OCI-LY1 (cell line): ENCODE measurements around the gene MKI67.

ENCODE experiments used
- H2AFZ ChIP-seq: fragments of 200-600 bp; sonication (generic), shearing (Covaris generic); 2 replicates; pipeline ENCODE4 v1.6.0; 2014; ENCODE audit warnings: antibody characterized with exemption, mild to moderate bottlenecking, low read length
- H3F3A ChIP-seq: fragments of 200-600 bp; sonication (generic), shearing (Covaris generic); 2 replicates; pipeline ENCODE4 v1.6.0; 2014; ENCODE audit warnings: mild to moderate bottlenecking, antibody characterized with exemption, low read length, moderate library complexity; ENCODE audit not compliant: insufficient read depth
- H3K27ac ChIP-seq: fragments of 200-600 bp; sonication (generic); 2 replicates; pipeline ENCODE4 v1.5.1; 2014; ENCODE audit warnings: low read length, mixed run types, mild to moderate bottlenecking, low read depth; ENCODE audit not compliant: poor library complexity, severe bottlenecking
- H3K27me3 ChIP-seq: fragments of 200-600 bp; sonication (generic); 2 replicates; pipeline ENCODE4 v1.6.0; 2014; ENCODE audit warnings: antibody characterized with exemption, mild to moderate bottlenecking, low read length, moderate library complexity; ENCODE audit not compliant: insufficient read depth
- H3K36me3 ChIP-seq: fragments of 200-600 bp; sonication (generic); 2 replicates; pipeline ENCODE4 v1.6.1; 2014; ENCODE audit warnings: mild to moderate bottlenecking, antibody characterized with exemption, low read length, moderate library complexity, mixed read lengths; ENCODE audit not compliant: insufficient read depth
- H3K4me1 ChIP-seq: fragments of 200-600 bp; sonication (generic); 2 replicates; pipeline ENCODE4 v1.5.1; 2014; ENCODE audit warnings: mild to moderate bottlenecking, low read length, moderate library complexity; ENCODE audit not compliant: insufficient read depth, severe bottlenecking
- H3K4me2 ChIP-seq: fragments of 200-600 bp; sonication (generic), shearing (Covaris generic); 2 replicates; pipeline ENCODE4 v1.6.1; 2014; ENCODE audit warnings: low read length
- H3K4me3 ChIP-seq: fragments of 200-600 bp; sonication (generic); 2 replicates; pipeline ENCODE4 v1.5.1; 2014; ENCODE audit warnings: low read length, low read depth, mild to moderate bottlenecking, mixed read lengths; ENCODE audit not compliant: poor library complexity, severe bottlenecking
- H3K79me2 ChIP-seq: fragments of 200-600 bp; shearing (Covaris generic); 2 replicates; pipeline ENCODE4 v1.6.1; 2016; ENCODE audit warnings: mixed run types, low read length, mixed read lengths; ENCODE audit not compliant: insufficient read depth
- H3K9ac ChIP-seq: fragments of 200-600 bp; sonication (generic), shearing (Covaris generic); 2 replicates; pipeline ENCODE4 v1.6.1; 2014; ENCODE audit warnings: mild to moderate bottlenecking, low read length, mixed read lengths
- H3K9me2 ChIP-seq: fragments of 200-600 bp; sonication (generic), shearing (Covaris generic); 2 replicates; pipeline ENCODE4 v1.6.1; 2014; ENCODE audit warnings: low read depth, mild to moderate bottlenecking, low read length, mixed read lengths
- H3K9me3 ChIP-seq: fragments of 200-600 bp; shearing (Covaris generic); 2 replicates; pipeline ENCODE4 v1.6.1; 2014; ENCODE audit warnings: low read length, mixed read lengths
- H4K20me1 ChIP-seq: fragments of 200-600 bp; sonication (generic), shearing (Covaris generic); 2 replicates; pipeline ENCODE4 v1.6.0; 2016; ENCODE audit warnings: mild to moderate bottlenecking, low read length; ENCODE audit not compliant: insufficient read depth
- CTCF ChIP-seq: fragments of 200-600 bp; sonication (generic), shearing (Covaris generic); IDR thresholded peaks from 2 replicates; pipeline ENCODE4 v1.5.1; 2017; ENCODE audit warnings: mild to moderate bottlenecking, antibody characterized with exemption, low read length, moderate library complexity, mixed read lengths
- EZH2 ChIP-seq: fragments of 200-600 bp; sonication (generic), shearing (Covaris generic); IDR thresholded peaks from 2 replicates; pipeline ENCODE4 v1.8.0; 2017; ENCODE audit warnings: borderline replicate concordance, mixed run types, mild to moderate bottlenecking, antibody characterized with exemption, low read length, moderate library complexity, mixed read lengths

The MKI67 gene

GRCh38 chr10:128099901-128100300, 26.3 kb downstream of the MKI67 start:
- no peaks in the 10 kb centered on the region for H3K79me2 ChIP-seq
- H3K4me1 ChIP-seq, result peaks cover 6% of the 10 kb centered on the region
- no peak overlapping the region for H3K27ac ChIP-seq
- no peaks in the 10 kb centered on the region for H3K27me3 ChIP-seq
- H4K20me1 ChIP-seq, result no peaks in the 10 kb centered on the region
- no peaks in the 10 kb centered on the region for H3K9me2 ChIP-seq
- no peak overlapping the region for H3K9ac ChIP-seq
- no peak overlapping the region for H2AFZ ChIP-seq
- no peak for TF ChIP-seq EZH2
- TF ChIP-seq CTCF, result no peak
- no peak overlapping the region for H3K4me3 ChIP-seq
- H3K9me3 ChIP-seq, result no peaks in the 10 kb centered on the region
- H3F3A ChIP-seq, result 0 out of 2 replicates have a peak, but pooled peaks cover 5% of the 10 kb centered on the region
- no peak overlapping the region for H3K4me2 ChIP-seq
- peaks cover 86% of the 10 kb centered on the region for H3K36me3 ChIP-seq

GRCh38 chr10:128098631-128099030, 27.6 kb downstream of the MKI67 start:
- no peaks in the 10 kb centered on the region for H4K20me1 ChIP-seq

GRCh38 chr10:128097783-128098182, 28.4 kb downstream of the MKI67 start:
- H2AFZ ChIP-seq, result no peak overlapping the region
- no peaks in the 10 kb centered on the region for H4K20me1 ChIP-seq
- H3K9me3 ChIP-seq, result no peaks in the 10 kb centered on the region
- H3K4me3 ChIP-seq, result no peak overlapping the region
- H3K27me3 ChIP-seq, result no peaks in the 10 kb centered on the region
- H3K9me2 ChIP-seq, result no peaks in the 10 kb centered on the region
- no peak for TF ChIP-seq CTCF
- TF ChIP-seq EZH2, result no peak
- no peaks in the 10 kb centered on the region for H3K79me2 ChIP-seq
- no peak overlapping the region for H3K9ac ChIP-seq
- H3F3A ChIP-seq, result 0 out of 2 replicates have a peak, but pooled peaks cover 6% of the 10 kb centered on the region
- no peak overlapping the region for H3K27ac ChIP-seq
- H3K4me1 ChIP-seq, result peaks cover 6% of the 10 kb centered on the region
- no peak overlapping the region for H3K4me2 ChIP-seq
- peaks cover 65% of the 10 kb centered on the region for H3K36me3 ChIP-seq

More at GRCh38 chr10:128098631-128099030, 27.6 kb downstream of the MKI67 start:
- H3F3A ChIP-seq, result 0 out of 2 replicates have a peak, but pooled peaks cover 6% of the 10 kb centered on the region
- H3K79me2 ChIP-seq, result no peaks in the 10 kb centered on the region
- no peaks in the 10 kb centered on the region for H3K9me2 ChIP-seq
- no peaks in the 10 kb centered on the region for H3K9me3 ChIP-seq
- H3K4me1 ChIP-seq, result peaks cover 6% of the 10 kb centered on the region
- H2AFZ ChIP-seq, result no peak overlapping the region
- H3K4me2 ChIP-seq, result no peak overlapping the region
- no peak overlapping the region for H3K9ac ChIP-seq
- TF ChIP-seq CTCF, result no peak
- TF ChIP-seq EZH2, result no peak
- H3K4me3 ChIP-seq, result no peak overlapping the region
- H3K36me3 ChIP-seq, result peaks cover 74% of the 10 kb centered on the region
- no peaks in the 10 kb centered on the region for H3K27me3 ChIP-seq
- no peak overlapping the region for H3K27ac ChIP-seq
